PC-9 (cell line): ENCODE results near the gene PEX11G.

ENCODE experiments used
- EZH2 ChIP-seq: fragments of 200-600 bp; sonication (generic); IDR thresholded peaks from 2 replicates; pipeline ENCODE4 v1.8.0; 2017; ENCODE audit warnings: antibody characterized with exemption, low read depth
- TF ChIP-seq, protein P1 (sequence below): fragments of 200-600 bp; sonication (generic); conservative IDR thresholded peaks from 2 replicates; pipeline ENCODE4 v1.6.1; 2017; ENCODE audit warnings: mixed run types, antibody characterized with exemption, mild to moderate bottlenecking, moderate library complexity

DNA sequence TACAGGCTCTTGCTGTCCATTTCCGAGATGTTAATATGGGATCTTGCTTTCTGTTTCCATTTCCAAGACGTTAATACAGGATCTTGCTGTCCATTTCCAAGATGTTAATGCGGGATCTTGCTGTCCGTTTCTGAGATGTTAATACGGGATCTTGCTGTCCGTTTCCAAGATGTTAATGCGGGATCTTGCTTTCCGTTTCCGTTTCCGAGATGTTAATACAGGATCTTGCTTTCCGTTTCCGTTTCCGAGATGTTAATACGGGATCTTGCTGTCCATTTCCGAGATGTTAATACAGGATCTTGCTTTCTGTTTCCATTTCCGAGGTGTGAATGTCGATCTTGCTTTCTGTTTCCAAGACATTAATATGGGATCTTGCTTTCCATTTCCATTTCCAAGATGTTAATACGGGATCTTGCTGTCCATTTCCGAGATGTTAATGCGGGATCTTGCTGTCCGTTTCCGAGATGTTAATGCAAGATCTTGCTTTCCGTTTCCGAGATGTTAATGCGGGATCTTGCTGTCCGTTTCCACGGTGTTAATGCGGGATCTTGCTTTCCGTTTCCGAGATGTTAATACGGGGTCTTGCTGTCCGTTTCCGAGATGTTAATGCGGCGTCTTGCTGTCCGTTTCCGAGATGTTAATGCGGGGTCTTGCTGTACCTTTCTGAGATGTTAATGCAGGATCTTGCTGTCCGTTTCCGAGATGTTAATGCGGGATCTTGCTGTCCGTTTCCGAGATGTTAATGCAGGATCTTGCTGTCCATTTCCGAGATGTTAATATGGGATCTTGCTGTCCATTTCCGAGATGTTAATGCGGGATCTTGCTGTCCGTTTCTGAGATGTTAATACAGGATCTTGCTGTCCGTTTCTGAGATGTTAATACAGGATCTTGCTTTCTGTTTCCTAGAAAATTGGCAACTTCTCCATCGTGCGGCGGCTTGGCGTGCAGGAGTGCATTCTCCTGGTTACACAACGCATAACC is 38.3 kb downstream of the PEX11G start:
- TF ChIP-seq, protein P1, sequence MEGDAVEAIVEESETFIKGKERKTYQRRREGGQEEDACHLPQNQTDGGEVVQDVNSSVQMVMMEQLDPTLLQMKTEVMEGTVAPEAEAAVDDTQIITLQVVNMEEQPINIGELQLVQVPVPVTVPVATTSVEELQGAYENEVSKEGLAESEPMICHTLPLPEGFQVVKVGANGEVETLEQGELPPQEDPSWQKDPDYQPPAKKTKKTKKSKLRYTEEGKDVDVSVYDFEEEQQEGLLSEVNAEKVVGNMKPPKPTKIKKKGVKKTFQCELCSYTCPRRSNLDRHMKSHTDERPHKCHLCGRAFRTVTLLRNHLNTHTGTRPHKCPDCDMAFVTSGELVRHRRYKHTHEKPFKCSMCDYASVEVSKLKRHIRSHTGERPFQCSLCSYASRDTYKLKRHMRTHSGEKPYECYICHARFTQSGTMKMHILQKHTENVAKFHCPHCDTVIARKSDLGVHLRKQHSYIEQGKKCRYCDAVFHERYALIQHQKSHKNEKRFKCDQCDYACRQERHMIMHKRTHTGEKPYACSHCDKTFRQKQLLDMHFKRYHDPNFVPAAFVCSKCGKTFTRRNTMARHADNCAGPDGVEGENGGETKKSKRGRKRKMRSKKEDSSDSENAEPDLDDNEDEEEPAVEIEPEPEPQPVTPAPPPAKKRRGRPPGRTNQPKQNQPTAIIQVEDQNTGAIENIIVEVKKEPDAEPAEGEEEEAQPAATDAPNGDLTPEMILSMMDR, result no peak
- TF ChIP-seq EZH2, result no peak
